NCI-H2171 (cell line): ENCODE results near the gene EIF3L.
A peak's percentile ranks its signal among the peaks of the same experiment; 100 is the strongest.

ENCODE experiments used
- DNase-seq: peaks from one replicate; lab custom pipeline; 2025; lab: John Stamatoyannopoulos, UW

The EIF3L gene

GRCh38 chr22:37817705-37818408, 31.4 kb upstream of the EIF3L start:
- DNase-seq: peak; percentile 63

- DNase-seq: peak; percentile 43
These were observed 30.7 kb upstream of the EIF3L start for GRCh38 chr22:37818409-37819104.

GRCh38 chr22:37819105-37819433, 30.1 kb upstream of the EIF3L start:
- no peak for DNase-seq

GRCh38 chr22:37820350-37820749, 28.9 kb upstream of the EIF3L start:
- DNase-seq: no peak

- no peak for DNase-seq
These were observed 27.0 kb upstream of the EIF3L start for GRCh38 chr22:37822079-37822833.

- no peak for DNase-seq
These were observed 25.9 kb upstream of the EIF3L start, which contains the start of gene GALR3 for GRCh38 chr22:37823134-37823985. GALR3 (plus strand) TSS chr22:37823382; CDS start chr22:37823407, 25 bp downstream.

- DNase-seq: no peak
These were observed 24.3 kb upstream of the EIF3L start for GRCh38 chr22:37824674-37825641.

- peak; percentile 41 for DNase-seq
These were observed 22.2 kb upstream of the EIF3L start for GRCh38 chr22:37827056-37827455.

GRCh38 chr22:37830093-37830842, 19.0 kb upstream of the EIF3L start:
- no peak for DNase-seq

- no peak for DNase-seq
These were observed 17.7 kb upstream of the EIF3L start for GRCh38 chr22:37831472-37831871.

- DNase-seq: no peak
These were observed 17.0 kb upstream of the EIF3L start for GRCh38 chr22:37832022-37832857.

GRCh38 chr22:37842015-37842793, 7.0 kb upstream of the EIF3L start:
- no peak for DNase-seq

- DNase-seq: peak; percentile 38
These were observed 5.5 kb upstream of the EIF3L start for GRCh38 chr22:37843741-37844089.

- no peak for DNase-seq
These were observed 4.3 kb upstream of the EIF3L start for GRCh38 chr22:37844904-37845329.

- no peak for DNase-seq
These were observed 2.8 kb upstream of the EIF3L start for GRCh38 chr22:37846433-37846832.

GRCh38 chr22:37848587-37849088, 581 bp upstream of the EIF3L start:
- DNase-seq: peak; percentile 2

GRCh38 chr22:37850801-37851200, 1.6 kb downstream of the EIF3L start:
- no peak for DNase-seq

- no peak for DNase-seq
These were observed 3.2 kb downstream of the EIF3L start for GRCh38 chr22:37852418-37852817.
